ENCODE measurements around the gene FTCD.
"Not testable (repeated sequence)": the region's sequence is repeated elsewhere in the genome, so short reads cannot be mapped to it uniquely, and the experiment has no call there.

Gene FTCD

GRCh38 chr21:46108827-46109312, 46.5 kb downstream of the FTCD start:
- Histone ChIP-seq H3K9ac (ENCODE audit: low read length in 5 of 5) (no peak overlapping the region), H3K4me3 (ENCODE audit: low read depth in 1 of 5, low read length in 5 of 5) (no peak overlapping the region), H3K36me3 (ENCODE audit: control insufficient read depth in 5 of 5, insufficient read depth in 5 of 5, low read length in 5 of 5) (peaks cover 0 to 21% (median 19%) of the 10 kb centered on the region in 5 donors), H3K9me3 (ENCODE audit: control insufficient read depth in 5 of 5, low read length in 5 of 5) (peaks cover 0 to 7% (median 0%) of the 10 kb centered on the region in 5 donors), H3K4me1 (ENCODE audit: control insufficient read depth in 5 of 5, insufficient read depth in 5 of 5, low read length in 5 of 5) (peaks cover 0 to 17% (median 13%) of the 10 kb centered on the region in 5 donors), H3K27me3 (ENCODE audit: control insufficient read depth in 5 of 5, insufficient read depth in 4 of 5, low read length in 5 of 5) (no peaks in the 10 kb centered on the region), H3K27ac (ENCODE audit: low read depth, low read length) (no peak overlapping the region)

- H3K36me3 ChIP-seq (ENCODE audit: control insufficient read depth in 5 of 5, insufficient read depth in 5 of 5, low read length in 5 of 5); H3K27me3 ChIP-seq (ENCODE audit: control insufficient read depth in 5 of 5, insufficient read depth in 4 of 5, low read length in 5 of 5); H3K4me3 ChIP-seq (ENCODE audit: low read depth in 1 of 5, low read length in 5 of 5); H3K27ac ChIP-seq (ENCODE audit: low read depth, low read length); H3K9ac ChIP-seq (ENCODE audit: low read length in 5 of 5): not testable (repeated sequence)
- H3K4me1 ChIP-seq (ENCODE audit: control insufficient read depth in 5 of 5, insufficient read depth in 5 of 5, low read length in 5 of 5): peaks cover 0 to 17% (median 15%) of the 10 kb centered on the region in 5 donors
- peaks cover 0 to 10% (median 3%) of the 10 kb centered on the region in 5 donors for H3K9me3 ChIP-seq (ENCODE audit: control insufficient read depth in 5 of 5, low read length in 5 of 5)
Measured at GRCh38 chr21:46107376-46107775, 48.0 kb downstream of the FTCD start.

DNA sequence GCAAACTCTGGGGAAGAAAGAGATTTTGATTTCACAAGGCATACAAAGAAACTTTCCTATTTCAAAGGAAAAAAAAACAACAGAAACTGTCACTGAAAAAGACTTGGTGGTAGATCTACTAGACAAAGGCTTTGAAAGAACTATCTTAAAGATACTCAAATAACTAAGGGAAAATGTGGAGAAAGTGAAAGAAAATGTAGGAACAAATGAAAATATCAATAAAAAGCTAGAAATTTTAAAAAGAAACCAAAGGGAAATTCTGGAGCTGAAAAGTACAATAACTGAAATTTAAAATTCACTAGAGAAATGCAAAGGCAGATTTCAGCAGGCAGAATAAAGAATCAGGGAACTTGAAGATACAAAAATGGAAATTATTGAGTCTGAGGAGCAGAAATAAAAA, 51.3 kb downstream of the FTCD start:
- peaks cover 0 to 12% (median 0%) of the 10 kb centered on the region in 5 donors for H3K27me3 ChIP-seq (ENCODE audit: control insufficient read depth in 5 of 5, insufficient read depth in 4 of 5, low read length in 5 of 5)
- no peak overlapping the region for H3K27ac ChIP-seq (ENCODE audit: low read depth, low read length)
- H3K9ac ChIP-seq (ENCODE audit: low read length in 5 of 5): no peak overlapping the region
- peaks cover 0 to 12% (median 8%) of the 10 kb centered on the region in 5 donors for H3K9me3 ChIP-seq (ENCODE audit: control insufficient read depth in 5 of 5, low read length in 5 of 5)
- H3K4me3 ChIP-seq (ENCODE audit: low read depth in 1 of 5, low read length in 5 of 5): no peak overlapping the region
- no peaks in the 10 kb centered on the region for H3K36me3 ChIP-seq (ENCODE audit: control insufficient read depth in 5 of 5, insufficient read depth in 5 of 5, low read length in 5 of 5)
- peaks cover 0 to 24% (median 7%) of the 10 kb centered on the region in 5 donors for H3K4me1 ChIP-seq (ENCODE audit: control insufficient read depth in 5 of 5, insufficient read depth in 5 of 5, low read length in 5 of 5)

GRCh38 chr21:46100906-46101305, 54.5 kb downstream of the FTCD start:
- Histone ChIP-seq H3K27ac (ENCODE audit: low read depth, low read length) (no peak overlapping the region), H3K9me3 (ENCODE audit: control insufficient read depth in 5 of 5, low read length in 5 of 5) (peaks cover 0 to 10% (median 7%) of the 10 kb centered on the region in 5 donors), H3K4me3 (ENCODE audit: low read depth in 1 of 5, low read length in 5 of 5) (peak overlapping the region; percentile 30 to 64 (median 44)), H3K9ac (ENCODE audit: low read length in 5 of 5) (no peak overlapping the region), H3K27me3 (ENCODE audit: control insufficient read depth in 5 of 5, insufficient read depth in 4 of 5, low read length in 5 of 5) (peaks cover 0 to 26% (median 0%) of the 10 kb centered on the region in 5 donors), H3K4me1 (ENCODE audit: control insufficient read depth in 5 of 5, insufficient read depth in 5 of 5, low read length in 5 of 5) (peaks cover 0 to 33% (median 18%) of the 10 kb centered on the region in 5 donors), H3K36me3 (ENCODE audit: control insufficient read depth in 5 of 5, insufficient read depth in 5 of 5, low read length in 5 of 5) (no peaks in the 10 kb centered on the region)

DNA sequence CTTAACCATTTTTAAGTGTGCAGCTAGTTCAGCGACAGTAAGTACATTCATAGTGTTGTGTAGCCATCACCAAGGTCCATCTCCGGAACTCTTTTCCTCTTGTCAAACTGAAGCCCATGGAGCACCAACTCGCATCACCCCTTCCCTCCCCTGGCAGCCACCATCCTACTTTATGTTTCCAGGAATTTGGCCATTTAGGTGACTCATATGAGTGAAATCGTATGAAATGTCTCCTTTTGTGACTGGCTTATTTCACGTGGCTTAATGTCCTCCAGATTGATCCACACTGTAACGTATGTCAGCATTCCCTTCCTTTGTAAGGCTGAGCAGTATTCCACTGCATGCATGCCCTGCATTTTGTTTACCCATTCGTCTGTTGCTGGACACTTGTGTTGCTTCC, 55.0 kb downstream of the FTCD start:
- peak overlapping the region; percentile 30 to 64 (median 44) for H3K4me3 ChIP-seq (ENCODE audit: low read depth in 1 of 5, low read length in 5 of 5)
- peaks cover 0 to 8% (median 7%) of the 10 kb centered on the region in 5 donors for H3K9me3 ChIP-seq (ENCODE audit: control insufficient read depth in 5 of 5, low read length in 5 of 5)
- no peak overlapping the region for H3K27ac ChIP-seq (ENCODE audit: low read depth, low read length)
- H3K36me3 ChIP-seq (ENCODE audit: control insufficient read depth in 5 of 5, insufficient read depth in 5 of 5, low read length in 5 of 5): no peaks in the 10 kb centered on the region
- peaks cover 0 to 26% (median 0%) of the 10 kb centered on the region in 5 donors for H3K27me3 ChIP-seq (ENCODE audit: control insufficient read depth in 5 of 5, insufficient read depth in 4 of 5, low read length in 5 of 5)
- peaks cover 0 to 38% (median 22%) of the 10 kb centered on the region in 5 donors for H3K4me1 ChIP-seq (ENCODE audit: control insufficient read depth in 5 of 5, insufficient read depth in 5 of 5, low read length in 5 of 5)
- no peak overlapping the region for H3K9ac ChIP-seq (ENCODE audit: low read length in 5 of 5)

DNA sequence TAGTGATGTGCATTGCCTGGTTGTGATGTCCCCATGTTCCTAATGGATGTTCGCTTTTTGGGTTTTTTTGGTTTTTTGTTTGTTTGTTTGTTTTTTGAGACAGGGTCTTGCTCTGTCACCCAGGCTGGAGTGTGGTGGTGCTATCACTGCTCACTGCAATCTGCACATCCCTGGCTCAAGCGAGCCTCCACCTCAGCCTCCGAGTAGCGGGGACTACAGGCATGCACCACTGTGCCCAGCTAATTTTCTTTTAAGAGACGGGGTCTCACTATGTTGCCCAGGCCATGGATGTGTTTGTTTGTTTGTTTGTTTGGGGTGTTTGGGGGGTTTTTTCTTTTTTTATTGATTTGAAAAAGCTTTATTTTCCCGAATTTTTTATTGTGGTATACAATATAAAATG, 55.4 kb downstream of the FTCD start:
- H3K9me3 ChIP-seq (ENCODE audit: control insufficient read depth in 5 of 5, low read length in 5 of 5): peaks cover 0 to 8% (median 7%) of the 10 kb centered on the region in 5 donors
- H3K9ac ChIP-seq (ENCODE audit: low read length in 5 of 5): no peak overlapping the region
- H3K4me3 ChIP-seq (ENCODE audit: low read depth in 1 of 5, low read length in 5 of 5): peak overlapping the region; percentile 33 to 64 (median 55)
- H3K27me3 ChIP-seq (ENCODE audit: control insufficient read depth in 5 of 5, insufficient read depth in 4 of 5, low read length in 5 of 5): peaks cover 0 to 26% (median 0%) of the 10 kb centered on the region in 5 donors
- H3K36me3 ChIP-seq (ENCODE audit: control insufficient read depth in 5 of 5, insufficient read depth in 5 of 5, low read length in 5 of 5): no peaks in the 10 kb centered on the region
- peak overlapping the region; percentile 30 for H3K27ac ChIP-seq (ENCODE audit: low read depth, low read length)
- H3K4me1 ChIP-seq (ENCODE audit: control insufficient read depth in 5 of 5, insufficient read depth in 5 of 5, low read length in 5 of 5): peaks cover 0 to 39% (median 27%) of the 10 kb centered on the region in 5 donors

- peaks cover 0 to 39% (median 28%) of the 10 kb centered on the region in 5 donors for H3K4me1 ChIP-seq (ENCODE audit: control insufficient read depth in 5 of 5, insufficient read depth in 5 of 5, low read length in 5 of 5)
- peak overlapping the region; percentile 30 for H3K27ac ChIP-seq (ENCODE audit: low read depth, low read length)
- H3K9ac ChIP-seq (ENCODE audit: low read length in 5 of 5): peak overlapping the region in 1 of 5 donors; percentile 21
- peaks cover 0 to 8% (median 7%) of the 10 kb centered on the region in 5 donors for H3K9me3 ChIP-seq (ENCODE audit: control insufficient read depth in 5 of 5, low read length in 5 of 5)
- no peaks in the 10 kb centered on the region for H3K36me3 ChIP-seq (ENCODE audit: control insufficient read depth in 5 of 5, insufficient read depth in 5 of 5, low read length in 5 of 5)
- peaks cover 0 to 26% (median 0%) of the 10 kb centered on the region in 5 donors for H3K27me3 ChIP-seq (ENCODE audit: control insufficient read depth in 5 of 5, insufficient read depth in 4 of 5, low read length in 5 of 5)
- peak overlapping the region; percentile 33 to 64 (median 55) for H3K4me3 ChIP-seq (ENCODE audit: low read depth in 1 of 5, low read length in 5 of 5)
Measured at GRCh38 chr21:46099476-46099875, 55.9 kb downstream of the FTCD start.

- H3K4me3 ChIP-seq (ENCODE audit: low read depth in 1 of 5, low read length in 5 of 5): peak overlapping the region; percentile 50 to 70 (median 61)
- H3K27ac ChIP-seq (ENCODE audit: low read depth, low read length): peak overlapping the region; percentile 37
- peaks cover 0 to 37% (median 28%) of the 10 kb centered on the region in 5 donors for H3K4me1 ChIP-seq (ENCODE audit: control insufficient read depth in 5 of 5, insufficient read depth in 5 of 5, low read length in 5 of 5)
- H3K27me3 ChIP-seq (ENCODE audit: control insufficient read depth in 5 of 5, insufficient read depth in 4 of 5, low read length in 5 of 5): peaks cover 0 to 26% (median 0%) of the 10 kb centered on the region in 5 donors
- no peaks in the 10 kb centered on the region for H3K36me3 ChIP-seq (ENCODE audit: control insufficient read depth in 5 of 5, insufficient read depth in 5 of 5, low read length in 5 of 5)
- H3K9ac ChIP-seq (ENCODE audit: low read length in 5 of 5): peak overlapping the region in 4 of 5 donors; percentile 41 to 78 (median 63)
- peaks cover 0 to 8% (median 6%) of the 10 kb centered on the region in 5 donors for H3K9me3 ChIP-seq (ENCODE audit: control insufficient read depth in 5 of 5, low read length in 5 of 5)
Measured at GRCh38 chr21:46098303-46099141, 56.9 kb downstream of the FTCD start.

- Histone ChIP-seq H3K36me3 (ENCODE audit: control insufficient read depth in 5 of 5, insufficient read depth in 5 of 5, low read length in 5 of 5) (no peaks in the 10 kb centered on the region), H3K4me3 (ENCODE audit: low read depth in 1 of 5, low read length in 5 of 5) (peak within 1 kb of the TSS; percentile 50 to 70 (median 61)), H3K9me3 (ENCODE audit: control insufficient read depth in 5 of 5, low read length in 5 of 5) (peaks cover 0 to 8% (median 5%) of the 10 kb centered on the region in 5 donors), H3K27ac (ENCODE audit: low read depth, low read length) (peak within 1 kb of the TSS; percentile 37), H3K4me1 (ENCODE audit: control insufficient read depth in 5 of 5, insufficient read depth in 5 of 5, low read length in 5 of 5) (peaks cover 1 to 46% (median 29%) of the 10 kb centered on the region in 5 donors), H3K27me3 (ENCODE audit: control insufficient read depth in 5 of 5, insufficient read depth in 4 of 5, low read length in 5 of 5) (peaks cover 0 to 26% (median 0%) of the 10 kb centered on the region in 5 donors), H3K9ac (ENCODE audit: low read length in 5 of 5) (peak within 1 kb of the TSS in 4 of 5 donors; percentile 56 to 78 (median 63))
Measured at GRCh38 chr21:46097336-46098293, 57.8 kb downstream of the FTCD start, which contains the start of gene COL6A2. TSS of gene COL6A2 (plus strand) at chr21:46098112.
